Hepatocyte (in vitro differentiated cells): ENCODE results near the gene GCNT4.

Source experiments
- EZH2 ChIP-seq: fragments of 200-600 bp; sonication (generic); IDR thresholded peaks from 2 replicates; pipeline ENCODE4 v1.6.1; 2016; ENCODE audit warnings: antibody characterized with exemption, mild to moderate bottlenecking, borderline replicate concordance
- TF ChIP-seq, protein P1 (sequence below): fragments of 200-600 bp; sonication (generic); IDR thresholded peaks from 2 replicates; pipeline ENCODE4 v1.5.1; 2016; ENCODE audit warnings: antibody characterized with exemption, mild to moderate bottlenecking; ENCODE audit not compliant: poor library complexity

DNA sequence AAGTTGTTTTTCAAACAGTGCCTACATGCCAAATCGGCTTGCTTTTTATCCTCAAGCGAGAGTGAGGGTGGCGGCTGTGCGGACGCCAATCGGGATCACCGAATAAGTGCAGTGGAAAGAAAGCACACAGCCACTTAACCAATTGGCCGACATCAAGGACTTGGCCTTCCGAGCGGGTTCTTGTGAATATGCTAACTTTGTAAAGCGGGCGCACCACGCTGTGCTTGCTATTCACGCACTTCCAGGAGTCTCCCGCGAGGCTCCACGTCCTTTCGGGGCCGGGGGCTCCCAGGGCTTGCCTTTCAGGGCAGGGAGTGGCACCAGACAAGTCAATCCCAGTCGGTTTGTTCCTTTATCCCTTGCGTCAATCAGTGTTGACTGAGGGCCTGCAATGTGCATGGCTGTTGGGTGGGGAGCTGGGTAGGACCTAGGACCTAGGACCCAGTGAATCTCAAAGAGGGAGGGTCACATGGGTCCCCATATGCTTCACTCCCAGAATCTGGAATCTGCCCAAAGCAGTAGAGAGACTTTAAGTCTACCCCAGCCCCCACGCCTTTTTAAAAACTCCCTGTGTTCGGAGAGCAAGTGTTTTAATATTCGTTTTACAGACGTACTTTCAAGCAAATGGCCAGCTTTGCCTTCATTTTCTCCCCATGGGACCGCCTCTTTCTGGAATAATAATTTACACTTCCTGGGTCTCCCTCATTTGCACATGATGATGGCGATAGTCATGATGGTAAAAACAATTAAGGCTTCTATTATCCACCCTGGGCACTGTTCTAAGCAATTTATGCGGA lies 2.0 kb upstream of the GCNT4 start:
- TF ChIP-seq, protein P1, sequence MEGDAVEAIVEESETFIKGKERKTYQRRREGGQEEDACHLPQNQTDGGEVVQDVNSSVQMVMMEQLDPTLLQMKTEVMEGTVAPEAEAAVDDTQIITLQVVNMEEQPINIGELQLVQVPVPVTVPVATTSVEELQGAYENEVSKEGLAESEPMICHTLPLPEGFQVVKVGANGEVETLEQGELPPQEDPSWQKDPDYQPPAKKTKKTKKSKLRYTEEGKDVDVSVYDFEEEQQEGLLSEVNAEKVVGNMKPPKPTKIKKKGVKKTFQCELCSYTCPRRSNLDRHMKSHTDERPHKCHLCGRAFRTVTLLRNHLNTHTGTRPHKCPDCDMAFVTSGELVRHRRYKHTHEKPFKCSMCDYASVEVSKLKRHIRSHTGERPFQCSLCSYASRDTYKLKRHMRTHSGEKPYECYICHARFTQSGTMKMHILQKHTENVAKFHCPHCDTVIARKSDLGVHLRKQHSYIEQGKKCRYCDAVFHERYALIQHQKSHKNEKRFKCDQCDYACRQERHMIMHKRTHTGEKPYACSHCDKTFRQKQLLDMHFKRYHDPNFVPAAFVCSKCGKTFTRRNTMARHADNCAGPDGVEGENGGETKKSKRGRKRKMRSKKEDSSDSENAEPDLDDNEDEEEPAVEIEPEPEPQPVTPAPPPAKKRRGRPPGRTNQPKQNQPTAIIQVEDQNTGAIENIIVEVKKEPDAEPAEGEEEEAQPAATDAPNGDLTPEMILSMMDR = no peak
- no peak for TF ChIP-seq EZH2
